ENCODE data around the gene STARD10.
"Not testable (repeated sequence)": the region's sequence is repeated elsewhere in the genome, so short reads cannot be mapped to it uniquely, and the experiment has no call there.

The STARD10 gene

GRCh38 chr11:72793425-72794367 lies at the start of gene STARD10:
Gene STARD10, minus strand, starts transcription at chr11:72794047. Its CDS starts 12,866 bp downstream, at chr11:72781181.
- DNase-seq (ENCODE audit: low read depth in 2 of 2), result peak; percentile 84 to 92

- DNase-seq (ENCODE audit: low read depth in 2 of 2), result no peak
Observed at GRCh38 chr11:72842653-72843330, 48.9 kb upstream of the STARD10 start.

GRCh38 chr11:72842126-72842525 lies 48.3 kb upstream of the STARD10 start:
- DNase-seq (ENCODE audit: low read depth in 2 of 2), result no peak

GRCh38 chr11:72841397-72841796 lies 47.5 kb upstream of the STARD10 start:
- DNase-seq (ENCODE audit: low read depth in 2 of 2), result no peak

- DNase-seq (ENCODE audit: low read depth in 2 of 2), result no peak
Observed at GRCh38 chr11:72840780-72841179, 46.9 kb upstream of the STARD10 start.

- DNase-seq (ENCODE audit: low read depth in 2 of 2), result no peak
Observed at GRCh38 chr11:72838691-72839305, 45.0 kb upstream of the STARD10 start.

GRCh38 chr11:72836111-72836510 lies 42.3 kb upstream of the STARD10 start:
- no peak for DNase-seq (ENCODE audit: low read depth in 2 of 2)

GRCh38 chr11:72834905-72835304 lies 41.1 kb upstream of the STARD10 start:
- DNase-seq (ENCODE audit: low read depth in 2 of 2), result no peak

- no peak for DNase-seq (ENCODE audit: low read depth in 2 of 2)
Observed at GRCh38 chr11:72833811-72834493, 40.1 kb upstream of the STARD10 start.

GRCh38 chr11:72833083-72833733 lies 39.4 kb upstream of the STARD10 start:
- DNase-seq (ENCODE audit: low read depth in 2 of 2), result no peak

GRCh38 chr11:72832301-72833082 lies 38.6 kb upstream of the STARD10 start:
- no peak for DNase-seq (ENCODE audit: low read depth in 2 of 2)

GRCh38 chr11:72831521-72832300 lies 37.9 kb upstream of the STARD10 start:
- DNase-seq (ENCODE audit: low read depth in 2 of 2), result peak in 1 of 2 donors; percentile 43

- DNase-seq (ENCODE audit: low read depth in 2 of 2), result no peak
Observed at GRCh38 chr11:72829884-72830533, 36.2 kb upstream of the STARD10 start.

GRCh38 chr11:72829178-72829577 lies 35.3 kb upstream of the STARD10 start:
- no peak for DNase-seq (ENCODE audit: low read depth in 2 of 2)

GRCh38 chr11:72828692-72829101 lies 34.9 kb upstream of the STARD10 start:
- DNase-seq (ENCODE audit: low read depth in 2 of 2), result no peak

- DNase-seq (ENCODE audit: low read depth in 2 of 2), result no peak
Observed at GRCh38 chr11:72828081-72828567, 34.3 kb upstream of the STARD10 start.

- DNase-seq (ENCODE audit: low read depth in 2 of 2), result not testable (repeated sequence)
Observed at GRCh38 chr11:72827656-72828055, 33.8 kb upstream of the STARD10 start.

- DNase-seq (ENCODE audit: low read depth in 2 of 2), result no peak
Observed at GRCh38 chr11:72826942-72827480, 33.2 kb upstream of the STARD10 start.
